DMS79 (cell line): ENCODE data around the gene DAG1.

Source experiments
- DNase-seq: peaks from one replicate; lab custom pipeline; 2025; lab: John Stamatoyannopoulos, UW

Gene DAG1

DNA sequence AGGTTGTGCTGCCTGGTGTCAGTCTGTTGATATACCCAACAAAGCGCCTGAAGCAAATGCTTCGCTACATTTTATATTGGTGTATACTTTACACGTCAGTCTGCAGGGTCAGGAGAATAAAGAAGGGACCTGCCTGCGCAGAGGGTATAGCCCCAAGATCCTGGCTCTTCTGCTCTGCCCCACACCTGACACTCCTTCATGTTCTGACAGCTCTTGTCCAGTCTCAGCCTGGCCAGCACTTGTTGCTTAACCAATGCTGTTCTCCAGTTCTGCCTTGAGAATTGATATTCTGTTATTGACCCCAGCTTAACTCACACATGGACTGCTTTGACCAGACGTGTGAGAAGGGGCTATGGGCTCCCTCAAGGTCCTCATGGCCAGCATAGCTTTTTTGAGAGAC is 48.4 kb downstream of the DAG1 start:
- no peak for DNase-seq

DNA sequence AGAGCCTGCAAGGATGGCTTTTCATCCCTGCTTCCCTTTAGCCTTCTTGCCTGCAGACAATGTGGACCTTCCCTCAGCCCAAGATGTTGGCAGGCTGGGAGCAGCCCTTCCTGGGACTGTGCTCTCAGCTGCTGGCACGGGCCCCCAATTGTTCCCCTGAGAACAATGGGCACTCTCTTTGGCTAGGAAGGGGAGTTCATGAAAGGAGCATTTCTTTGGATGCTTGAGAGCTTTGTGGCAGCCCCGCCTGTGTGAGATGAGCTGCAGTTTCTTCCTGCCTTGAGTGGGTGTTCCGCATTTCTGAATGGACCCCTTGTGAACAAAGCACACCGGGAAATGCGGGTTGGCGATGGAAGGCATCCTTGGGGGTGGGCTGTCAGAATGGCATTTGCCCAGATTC is 49.2 kb downstream of the DAG1 start:
- DNase-seq = no peak

DNA sequence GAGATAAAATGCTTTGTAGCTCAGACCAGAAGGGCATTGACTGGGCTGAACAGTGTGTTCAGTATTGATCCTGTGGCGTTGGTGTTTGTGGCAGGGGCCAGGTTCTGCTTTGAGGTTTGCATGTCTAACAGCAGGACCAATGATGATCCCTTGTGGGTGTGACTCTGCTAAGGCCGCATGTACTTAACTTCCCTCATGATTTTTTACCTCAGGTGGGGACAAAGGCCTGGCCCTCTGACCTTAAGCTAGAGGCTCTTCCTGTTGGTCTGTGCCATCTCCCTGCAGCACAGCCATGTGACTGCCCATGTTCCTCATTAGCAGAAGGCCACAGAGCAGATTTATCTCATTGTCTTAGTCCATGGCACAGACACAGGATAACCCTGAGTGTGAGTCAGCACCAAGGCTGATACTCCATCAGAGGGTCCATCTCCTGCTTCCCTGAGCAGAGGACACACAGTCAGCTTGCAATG is 49.9 kb downstream of the DAG1 start:
- no peak for DNase-seq

DNA sequence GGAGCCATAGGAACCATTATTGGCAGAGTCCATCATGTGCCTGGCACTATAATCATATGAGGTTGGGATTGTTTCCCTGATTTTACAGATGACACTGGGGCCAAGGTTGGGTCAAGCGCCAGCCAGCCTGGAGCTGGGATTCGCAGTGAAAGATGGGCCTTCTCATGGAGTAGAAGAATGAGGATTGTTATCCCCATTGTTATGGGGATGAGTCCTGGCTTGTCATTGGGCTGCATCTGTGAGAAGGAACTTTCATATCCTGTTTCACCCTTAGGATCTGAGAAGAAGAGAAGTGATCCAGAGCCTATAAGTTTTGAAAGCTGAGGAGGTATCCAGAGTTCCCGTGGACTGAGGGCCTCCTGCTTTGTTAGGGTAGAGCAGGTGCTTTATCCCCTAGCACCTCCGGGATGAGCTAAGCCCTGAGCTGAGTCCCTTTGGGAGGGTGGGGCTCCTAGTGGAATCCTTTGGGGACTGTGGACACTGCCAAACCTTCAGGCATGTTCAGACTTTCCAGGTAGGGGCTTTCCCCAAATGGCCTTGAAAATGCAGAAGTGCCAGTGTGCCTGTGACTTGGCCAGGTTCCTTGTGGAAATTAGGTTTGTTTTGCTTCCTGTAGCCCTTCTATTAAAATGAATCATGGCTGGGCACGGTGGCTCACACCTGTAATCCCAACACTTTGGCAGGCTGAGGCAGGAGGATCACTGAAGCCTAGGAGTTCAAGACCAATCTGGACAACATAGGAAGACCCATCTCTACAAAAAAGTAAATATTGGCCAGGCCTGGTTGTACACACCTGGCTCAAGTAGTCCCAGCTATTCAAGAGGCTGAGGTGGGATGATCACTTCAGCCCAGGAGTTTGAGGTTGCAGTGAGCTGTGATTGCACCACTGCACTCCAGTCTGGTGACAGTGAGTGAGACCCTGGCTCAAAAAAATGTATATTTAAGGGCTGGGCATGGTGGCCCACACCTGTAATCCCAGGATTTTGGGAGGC is 54.0 kb downstream of the DAG1 start:
- no peak for DNase-seq

DNA sequence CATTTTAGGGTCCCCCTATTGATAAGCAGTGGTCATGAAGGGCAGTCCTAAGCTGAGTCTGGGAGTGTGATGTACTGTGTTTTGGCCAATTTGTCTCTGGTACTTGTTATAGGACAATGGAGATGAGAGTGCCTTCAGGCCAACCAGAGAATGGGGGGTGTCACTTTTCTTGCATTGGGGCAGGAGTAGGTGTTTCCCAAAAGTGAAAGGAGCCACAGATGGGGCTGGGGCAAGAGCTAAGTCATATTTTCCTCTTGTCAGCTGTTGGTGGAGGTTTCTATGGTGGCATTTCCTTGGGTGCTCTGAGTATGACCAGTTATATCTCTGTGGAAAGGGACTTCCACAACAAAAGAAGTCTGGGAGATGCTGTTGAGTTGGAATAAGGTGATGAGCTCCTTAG is 59.5 kb downstream of the DAG1 start:
- DNase-seq = no peak

DNA sequence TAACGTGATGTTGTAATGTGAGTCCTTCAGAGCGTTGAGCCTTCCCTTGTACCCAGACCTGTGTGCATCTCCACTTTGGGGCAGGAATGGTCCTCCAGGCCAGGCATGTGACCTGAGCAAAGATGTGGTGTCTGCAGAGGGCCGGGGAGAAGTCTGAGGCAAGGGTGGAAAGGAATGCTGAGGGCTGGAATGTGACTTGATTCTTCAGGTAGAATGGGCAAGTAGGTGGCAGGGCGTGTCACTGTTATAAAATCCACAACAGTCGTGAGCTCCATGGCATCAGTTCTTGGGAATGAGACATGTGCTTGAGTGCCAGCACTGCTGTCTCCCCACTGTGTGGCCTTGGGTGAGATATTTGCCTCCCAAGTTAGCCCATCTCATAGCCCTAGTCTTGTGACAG is 60.2 kb downstream of the DAG1 start:
- no peak for DNase-seq

DNA sequence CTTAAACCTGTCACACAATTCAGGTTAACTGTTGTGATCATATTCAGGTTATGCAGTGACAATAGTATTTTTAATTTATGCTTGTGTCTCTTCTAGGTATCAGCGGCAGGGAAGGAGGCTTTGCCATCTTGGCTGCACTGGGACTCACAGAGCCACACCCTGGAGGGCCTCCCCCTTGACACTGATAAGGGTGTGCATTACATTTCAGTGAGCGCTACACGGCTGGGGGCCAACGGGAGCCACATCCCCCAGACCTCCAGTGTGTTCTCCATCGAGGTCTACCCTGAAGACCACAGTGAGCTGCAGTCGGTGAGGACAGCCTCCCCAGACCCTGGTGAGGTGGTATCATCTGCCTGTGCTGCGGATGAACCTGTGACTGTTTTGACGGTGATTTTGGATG is 60.6 kb downstream of the DAG1 start:
- DNase-seq = no peak

DNA sequence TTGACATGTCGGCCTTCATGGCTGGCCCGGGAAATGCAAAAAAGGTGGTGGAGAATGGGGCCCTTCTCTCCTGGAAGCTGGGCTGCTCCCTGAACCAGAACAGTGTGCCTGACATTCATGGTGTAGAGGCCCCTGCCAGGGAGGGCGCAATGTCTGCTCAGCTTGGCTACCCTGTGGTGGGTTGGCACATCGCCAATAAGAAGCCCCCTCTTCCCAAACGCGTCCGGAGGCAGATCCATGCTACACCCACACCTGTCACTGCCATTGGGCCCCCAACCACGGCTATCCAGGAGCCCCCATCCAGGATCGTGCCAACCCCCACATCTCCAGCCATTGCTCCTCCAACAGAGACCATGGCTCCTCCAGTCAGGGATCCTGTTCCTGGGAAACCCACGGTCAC is 61.2 kb downstream of the DAG1 start:
- DNase-seq = no peak

DNA sequence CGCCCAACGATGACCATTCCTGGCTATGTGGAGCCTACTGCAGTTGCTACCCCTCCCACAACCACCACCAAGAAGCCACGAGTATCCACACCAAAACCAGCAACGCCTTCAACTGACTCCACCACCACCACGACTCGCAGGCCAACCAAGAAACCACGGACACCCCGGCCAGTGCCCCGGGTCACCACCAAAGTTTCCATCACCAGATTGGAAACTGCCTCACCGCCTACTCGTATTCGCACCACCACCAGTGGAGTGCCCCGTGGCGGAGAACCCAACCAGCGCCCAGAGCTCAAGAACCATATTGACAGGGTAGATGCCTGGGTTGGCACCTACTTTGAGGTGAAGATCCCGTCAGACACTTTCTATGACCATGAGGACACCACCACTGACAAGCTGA is 61.6 kb downstream of the DAG1 start:
- no peak for DNase-seq

DNA sequence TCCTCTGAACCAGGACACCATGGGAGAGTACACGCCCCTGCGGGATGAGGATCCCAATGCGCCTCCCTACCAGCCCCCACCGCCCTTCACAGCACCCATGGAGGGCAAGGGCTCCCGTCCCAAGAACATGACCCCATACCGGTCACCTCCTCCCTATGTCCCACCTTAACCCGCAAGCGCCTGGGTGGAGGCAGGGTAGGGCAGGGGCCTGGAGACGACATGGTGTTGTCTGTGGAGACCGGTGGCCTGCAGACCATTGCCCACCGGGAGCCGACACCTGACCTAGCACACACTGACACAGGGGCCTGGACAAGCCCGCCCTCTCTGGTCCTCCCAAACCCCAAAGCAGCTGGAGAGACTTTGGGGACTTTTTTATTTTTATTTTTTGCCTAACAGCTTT is 63.0 kb downstream of the DAG1 start:
- no peak for DNase-seq

DNA sequence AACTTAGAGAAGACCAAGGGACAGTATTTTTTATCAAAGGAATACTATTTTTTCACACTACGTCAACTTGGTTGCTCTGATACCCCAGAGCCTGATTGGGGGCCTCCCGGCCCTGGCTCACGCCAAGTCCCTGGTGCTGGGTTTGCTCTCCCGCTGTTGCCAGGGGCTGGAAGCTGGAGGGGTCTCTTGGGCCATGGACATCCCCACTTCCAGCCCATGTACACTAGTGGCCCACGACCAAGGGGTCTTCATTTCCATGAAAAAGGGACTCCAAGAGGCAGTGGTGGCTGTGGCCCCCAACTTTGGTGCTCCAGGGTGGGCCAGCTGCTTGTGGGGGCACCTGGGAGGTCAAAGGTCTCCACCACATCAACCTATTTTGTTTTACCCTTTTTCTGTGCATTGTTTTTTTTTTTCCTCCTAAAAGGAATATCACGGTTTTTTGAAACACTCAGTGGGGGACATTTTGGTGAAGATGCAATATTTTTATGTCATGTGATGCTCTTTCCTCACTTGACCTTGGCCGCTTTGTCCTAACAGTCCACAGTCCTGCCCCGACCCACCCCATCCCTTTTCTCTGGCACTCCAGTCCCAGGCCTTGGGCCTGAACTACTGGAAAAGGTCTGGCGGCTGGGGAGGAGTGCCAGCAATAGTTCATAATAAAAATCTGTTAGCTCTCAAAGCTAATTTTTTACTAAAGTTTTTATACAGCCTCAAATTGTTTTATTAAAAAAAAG is 63.9 kb downstream of the DAG1 start:
- DNase-seq = no peak

DNA sequence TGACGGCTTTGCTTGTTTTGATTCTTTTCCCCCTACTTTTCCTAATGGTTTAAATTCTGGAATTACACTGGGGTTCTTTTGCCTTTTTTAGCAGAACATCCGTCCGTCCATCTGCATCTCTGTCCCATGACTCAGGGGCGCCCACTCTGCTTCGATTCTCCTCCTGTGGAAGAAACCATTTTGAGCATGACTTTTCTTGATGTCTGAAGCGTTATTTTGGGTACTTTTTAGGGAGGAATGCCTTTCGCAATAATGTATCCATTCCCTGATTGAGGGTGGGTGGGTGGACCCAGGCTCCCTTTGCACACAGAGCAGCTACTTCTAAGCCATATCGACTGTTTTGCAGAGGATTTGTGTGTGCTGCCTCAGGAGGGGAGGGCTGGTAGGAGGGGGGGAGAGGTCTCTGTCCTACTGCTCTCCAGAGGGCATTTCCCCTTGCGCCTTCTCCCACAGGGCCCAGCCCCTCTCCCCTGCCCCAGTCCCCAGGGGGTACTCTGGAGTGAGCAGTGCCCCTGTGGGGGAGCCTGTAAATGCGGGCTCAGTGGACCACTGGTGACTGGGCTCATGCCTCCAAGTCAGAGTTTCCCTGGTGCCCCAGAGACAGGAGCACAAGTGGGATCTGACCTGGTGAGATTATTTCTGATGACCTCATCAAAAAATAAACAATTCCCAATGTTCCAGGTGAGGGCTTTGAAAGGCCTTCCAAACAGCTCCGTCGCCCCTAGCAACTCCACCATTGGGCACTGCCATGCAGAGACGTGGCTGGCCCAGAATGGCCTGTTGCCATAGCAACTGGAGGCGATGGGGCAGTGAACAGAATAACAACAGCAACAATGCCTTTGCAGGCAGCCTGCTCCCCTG is 64.7 kb downstream of the DAG1 start:
- peak; percentile 49 for DNase-seq

DNA sequence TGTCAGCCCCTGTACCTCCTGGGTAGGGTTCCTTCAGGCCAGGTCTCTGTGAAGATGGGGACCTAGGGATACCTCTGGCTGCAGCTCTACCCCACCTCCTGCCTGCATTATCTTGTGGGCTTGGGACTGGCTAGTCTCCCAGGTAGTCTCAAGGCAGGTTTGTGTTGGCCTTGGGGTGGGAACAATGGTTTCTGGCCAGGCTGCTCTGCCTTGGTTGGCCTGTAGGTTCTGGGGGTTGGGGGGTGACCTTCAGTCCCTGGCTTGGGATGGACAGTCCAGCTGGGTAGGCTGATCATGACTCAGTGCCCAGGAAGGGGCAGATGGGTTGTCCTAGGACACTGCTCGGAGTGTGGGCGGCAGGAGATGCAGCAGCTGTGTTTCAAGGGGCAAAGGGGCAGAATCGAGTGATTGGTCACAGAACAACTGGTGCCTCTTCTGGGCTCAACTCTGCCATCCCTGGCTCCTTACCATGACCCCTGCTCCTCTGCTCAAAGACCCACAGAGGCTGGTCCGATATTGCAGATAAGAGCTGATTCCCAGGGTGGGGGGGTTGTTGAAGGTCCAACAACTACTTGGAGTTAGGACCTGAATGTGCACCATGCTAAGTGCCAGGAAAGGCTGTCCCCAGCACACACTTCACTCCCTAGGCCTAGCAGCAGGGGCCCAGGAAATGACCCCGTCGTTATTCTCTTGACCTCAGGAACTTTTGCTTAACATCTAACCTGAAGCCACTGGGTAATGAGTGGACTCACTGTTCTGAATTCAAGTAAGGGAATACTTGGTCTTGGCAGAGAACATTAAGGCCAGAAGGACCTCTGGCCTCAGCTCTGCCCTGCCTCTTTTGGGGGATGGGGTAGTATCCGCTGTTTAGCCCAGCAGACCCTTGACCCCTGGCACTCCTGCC is 66.2 kb downstream of the DAG1 start:
- no peak for DNase-seq

DNA sequence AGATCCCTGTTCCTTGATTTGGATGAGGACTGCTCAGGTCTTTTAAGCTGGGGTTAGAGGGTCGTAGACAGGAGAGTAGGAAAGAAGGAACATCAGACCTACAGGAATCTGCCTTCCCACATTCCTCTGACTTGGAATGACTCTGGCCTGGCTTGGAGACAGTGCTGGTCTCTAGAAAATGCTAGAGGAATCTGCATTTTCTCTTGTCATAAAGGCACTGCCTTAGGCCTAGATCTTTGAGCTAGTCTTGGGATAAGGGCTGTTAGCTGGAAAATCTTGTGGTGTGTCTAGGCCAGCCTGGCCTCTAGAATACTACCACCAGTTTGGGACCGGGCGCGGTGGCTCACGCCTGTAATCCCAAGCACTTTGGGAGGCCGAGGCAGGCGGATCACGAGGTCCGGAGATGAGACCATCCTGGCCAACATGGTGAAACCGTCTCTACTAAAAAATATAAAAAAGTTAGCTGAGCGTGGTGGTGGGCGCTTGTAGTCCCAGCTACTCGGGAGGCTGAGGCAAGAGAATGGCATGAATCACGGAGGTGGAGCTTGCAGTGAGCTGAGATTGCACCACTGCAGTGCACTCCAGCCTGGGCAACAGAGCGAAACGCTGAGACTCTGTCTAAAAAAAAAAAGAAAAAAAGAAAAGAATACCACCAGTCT is 66.9 kb downstream of the DAG1 start:
- DNase-seq = no peak

DNA sequence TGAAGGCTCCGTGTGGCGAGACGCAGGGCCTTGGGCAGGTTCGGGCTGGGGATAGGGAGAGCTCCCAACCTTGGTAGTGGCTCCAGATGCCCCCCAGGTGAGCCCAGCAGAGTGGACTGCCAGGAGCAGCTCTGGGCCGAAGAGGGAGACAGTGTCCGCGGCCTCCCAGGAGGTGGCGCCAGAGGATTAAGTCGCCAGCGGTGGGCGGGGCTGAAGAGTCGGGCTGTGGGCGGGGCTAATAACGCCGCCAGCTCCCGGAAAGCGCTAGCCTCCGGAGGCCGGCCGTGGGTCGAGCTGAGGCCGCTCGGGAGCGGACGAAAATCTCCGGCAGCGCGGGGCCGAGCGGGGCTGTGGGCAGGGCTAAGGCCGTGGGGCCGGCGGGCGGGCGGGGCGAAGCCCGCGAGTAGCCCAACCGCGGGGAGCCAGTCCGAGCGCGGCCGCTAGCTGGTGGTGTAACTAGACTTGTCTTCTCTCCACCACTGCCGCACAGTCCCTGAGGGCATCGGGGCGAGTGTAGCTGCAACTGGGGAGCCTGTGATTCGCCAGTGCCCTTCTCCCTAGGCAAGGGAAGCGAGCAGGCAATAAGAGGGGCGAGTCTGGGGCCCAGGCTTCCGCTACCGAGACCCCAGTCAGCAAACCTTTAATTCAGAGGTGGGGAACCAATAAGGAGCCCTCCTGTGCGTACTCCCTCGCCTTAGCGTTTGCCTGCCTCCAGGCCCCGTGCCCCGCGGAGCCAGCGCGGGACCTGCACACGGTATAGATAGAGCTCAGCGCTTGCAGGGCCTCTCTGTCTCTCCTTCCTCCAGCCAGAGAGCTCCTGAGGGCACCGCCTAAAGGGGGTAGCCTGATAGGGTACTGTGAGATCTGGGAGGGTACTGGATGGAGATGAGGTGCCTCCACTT is 69.8 kb downstream of the DAG1 start:
- DNase-seq = peak; percentile 82

DNA sequence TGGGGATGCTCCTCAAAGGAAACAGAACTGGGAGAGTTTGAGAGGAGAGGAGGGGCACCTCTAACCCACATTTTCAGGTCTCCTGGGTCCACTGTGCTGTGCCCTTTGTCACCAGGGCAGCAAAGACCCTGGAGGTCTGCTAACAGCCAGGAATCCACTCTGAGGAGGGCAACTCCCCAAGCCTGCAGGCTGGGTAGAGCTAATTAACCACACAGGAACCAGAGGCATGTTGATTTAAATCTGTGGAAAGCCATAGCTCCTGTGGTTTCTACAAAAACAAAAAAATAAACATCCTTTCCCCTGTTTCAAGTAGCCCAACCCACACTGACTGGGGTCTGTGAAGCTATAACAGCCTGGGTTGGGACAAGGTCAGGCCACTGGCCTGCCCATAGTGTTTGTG is 82.0 kb downstream of the DAG1 start:
- no peak for DNase-seq

DNA sequence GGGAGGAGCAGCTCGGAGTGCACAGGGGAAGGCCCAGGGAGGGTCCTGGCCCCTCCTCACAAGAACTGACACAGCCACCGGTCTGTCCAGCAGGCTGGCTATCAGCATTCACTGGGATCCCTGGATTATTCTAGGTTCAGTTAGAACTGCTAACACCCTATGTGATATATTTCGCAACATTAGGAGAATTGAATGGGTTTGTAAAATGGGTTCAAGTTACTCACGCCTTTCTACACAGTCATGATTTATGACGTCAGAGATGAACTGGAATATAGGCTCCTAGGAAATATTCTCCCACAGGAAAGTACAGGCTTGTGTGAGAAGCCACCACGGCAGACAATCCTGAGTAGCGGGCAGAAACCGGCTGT is 83.2 kb downstream of the DAG1 start:
- DNase-seq = no peak

DNA sequence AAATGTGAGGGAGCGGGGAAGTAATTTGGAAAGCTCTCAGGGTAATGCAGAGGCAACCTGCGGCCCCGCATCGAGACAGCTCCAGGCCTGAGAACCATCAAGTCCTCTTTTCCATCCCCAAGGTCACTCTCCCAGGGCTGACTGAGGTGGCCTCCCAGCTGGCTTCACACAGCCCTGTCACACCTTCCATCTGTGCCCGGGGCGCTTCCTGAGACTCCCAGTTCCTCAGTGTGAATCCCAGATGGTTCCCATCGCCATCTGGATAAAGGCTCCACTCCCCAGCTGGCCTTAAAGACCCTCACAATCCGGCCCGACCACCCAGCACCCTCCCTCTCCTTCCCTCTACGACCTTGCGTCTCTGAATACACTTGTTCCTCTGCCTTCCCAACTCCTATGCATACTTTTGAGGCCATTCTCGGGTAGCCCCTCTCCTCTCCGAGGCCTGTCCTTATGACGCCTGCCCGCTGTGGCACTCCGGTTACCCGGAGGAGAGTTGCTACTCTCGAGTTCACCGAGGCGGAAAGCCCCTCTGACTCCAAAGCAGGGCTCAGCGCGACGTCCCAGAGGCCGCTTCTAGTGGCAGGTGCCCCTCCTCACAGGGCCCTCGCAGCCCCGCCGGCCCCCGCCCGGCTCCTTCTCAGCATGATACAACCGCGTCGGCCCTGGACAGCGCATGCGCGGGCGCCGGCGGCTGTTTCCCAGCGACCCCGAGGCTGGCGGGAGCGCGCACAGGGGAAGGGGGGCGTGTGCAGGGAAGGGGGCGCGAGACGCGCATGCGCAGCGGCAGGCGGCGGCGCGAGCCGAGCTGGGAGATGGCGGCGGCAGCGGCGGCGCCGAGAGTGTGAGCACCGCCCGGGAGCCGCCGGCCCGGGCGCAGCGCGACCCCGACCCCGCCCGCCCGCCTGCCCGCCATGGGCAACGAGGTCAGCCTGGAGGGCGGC is 83.9 kb downstream of the DAG1 start, which contains the start of gene BSN:
BSN (plus strand) TSS at position 786 of the 941 bp plus-strand sequence; CDS start at position 912, 126 bp downstream.
- DNase-seq = peak; percentile 65
